OCI-LY7 (cell line): Measurements from ENCODE around the gene GRAMD1B.

Experiments used
- CTCF ChIP-seq: fragments of 200-600 bp; sonication (generic); conservative IDR thresholded peaks from 2 replicates; pipeline ENCODE4 v1.5.1; 2014; ENCODE audit warnings: mild to moderate bottlenecking, antibody characterized with exemption, low read length, moderate library complexity, mixed read lengths
- EZH2phosphoT487 ChIP-seq: fragments of 200-600 bp; sonication (generic); IDR thresholded peaks from 2 replicates; pipeline ENCODE4 v1.6.1; 2018; ENCODE audit warnings: low read depth, borderline replicate concordance, mild to moderate bottlenecking, mixed run types, antibody characterized with exemption, low read length, moderate library complexity, mixed read lengths

GRCh38 chr11:123569393-123569792 lies 139.3 kb downstream of the GRAMD1B start:
- TF ChIP-seq CTCF (no peak), EZH2phosphoT487 (no peak)
